Measurements from ENCODE around the gene PCBP3.

Gene PCBP3

GRCh38 chr21:45989355-45990048 lies 346.0 kb downstream of the PCBP3 start:
- DNase-seq, result no peak

- no peak for DNase-seq
These were observed 346.7 kb downstream of the PCBP3 start for GRCh38 chr21:45990049-45990711.

GRCh38 chr21:45990741-45991605 lies 347.4 kb downstream of the PCBP3 start:
- peak; percentile 70 for DNase-seq

GRCh38 chr21:45991606-45992300 lies 348.2 kb downstream of the PCBP3 start:
- DNase-seq, result no peak
